Bladder microvascular endothelial cell (primary cell): ENCODE results near the gene ARL4C. TPM values are rescaled to one million over a fixed set of nuclear protein-coding genes. Genes with fewer than 3 reads are reported as not detected.

Experiments used
- total RNA-seq: library from RNA; depleted of rRNA; stranded (reverse); fragments of >200 nt; gene quantifications from 2 replicates; pipeline ENCODE4 v1.2.3, GENCODE V29; 2014

Gene ARL4C
- 4.5 and 10.4 TPM in 2 replicates for total RNA-seq

GRCh38 chr2:234496835-234497593 is at the start of gene ARL4C:
ARL4C (minus strand) TSS chr2:234497081; CDS start chr2:234496586, 495 bp downstream.

